ENCODE results near the gene CA14.

The CA14 gene

GRCh38 chr1:150237746-150238145 lies 19.8 kb upstream of the CA14 start:
- TF ChIP-seq, protein P1, sequence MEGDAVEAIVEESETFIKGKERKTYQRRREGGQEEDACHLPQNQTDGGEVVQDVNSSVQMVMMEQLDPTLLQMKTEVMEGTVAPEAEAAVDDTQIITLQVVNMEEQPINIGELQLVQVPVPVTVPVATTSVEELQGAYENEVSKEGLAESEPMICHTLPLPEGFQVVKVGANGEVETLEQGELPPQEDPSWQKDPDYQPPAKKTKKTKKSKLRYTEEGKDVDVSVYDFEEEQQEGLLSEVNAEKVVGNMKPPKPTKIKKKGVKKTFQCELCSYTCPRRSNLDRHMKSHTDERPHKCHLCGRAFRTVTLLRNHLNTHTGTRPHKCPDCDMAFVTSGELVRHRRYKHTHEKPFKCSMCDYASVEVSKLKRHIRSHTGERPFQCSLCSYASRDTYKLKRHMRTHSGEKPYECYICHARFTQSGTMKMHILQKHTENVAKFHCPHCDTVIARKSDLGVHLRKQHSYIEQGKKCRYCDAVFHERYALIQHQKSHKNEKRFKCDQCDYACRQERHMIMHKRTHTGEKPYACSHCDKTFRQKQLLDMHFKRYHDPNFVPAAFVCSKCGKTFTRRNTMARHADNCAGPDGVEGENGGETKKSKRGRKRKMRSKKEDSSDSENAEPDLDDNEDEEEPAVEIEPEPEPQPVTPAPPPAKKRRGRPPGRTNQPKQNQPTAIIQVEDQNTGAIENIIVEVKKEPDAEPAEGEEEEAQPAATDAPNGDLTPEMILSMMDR (IDR thresholded peaks at IDR 0.05; ENCODE audit: control insufficient read depth, insufficient read depth, low read depth, low read length, missing control alignments): no peak
- no peak for DNase-seq (ENCODE audit: low read depth)
- no peak overlapping the region for H3K4me3 ChIP-seq (ENCODE audit: control insufficient read depth, low read depth, low read length)

DNA sequence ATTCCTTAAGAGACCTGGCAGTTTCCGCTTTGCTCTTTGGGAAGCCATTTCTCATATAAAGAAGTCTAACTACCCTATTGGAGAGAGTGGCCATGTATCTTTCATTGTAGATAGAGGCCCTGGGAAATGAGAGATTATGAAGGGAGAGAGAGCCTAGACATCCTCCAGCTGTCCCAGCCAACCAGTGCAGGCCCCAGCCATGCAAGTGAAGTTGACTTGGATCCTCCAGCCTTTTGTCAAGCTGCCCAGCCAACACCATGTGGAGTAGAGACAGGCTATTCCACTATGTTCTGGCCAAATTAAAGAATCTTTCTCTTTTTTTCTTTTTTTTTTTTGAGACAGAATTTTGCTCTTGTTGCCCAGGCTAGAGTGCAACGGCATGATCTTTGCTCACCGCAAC lies 14.6 kb upstream of the CA14 start:
- DNase-seq (ENCODE audit: low read depth): no peak
- TF ChIP-seq, protein P1 (IDR thresholded peaks at IDR 0.05; ENCODE audit: control insufficient read depth, insufficient read depth, low read depth, low read length, missing control alignments): no peak
- no peak overlapping the region for H3K4me3 ChIP-seq (ENCODE audit: control insufficient read depth, low read depth, low read length)

DNA sequence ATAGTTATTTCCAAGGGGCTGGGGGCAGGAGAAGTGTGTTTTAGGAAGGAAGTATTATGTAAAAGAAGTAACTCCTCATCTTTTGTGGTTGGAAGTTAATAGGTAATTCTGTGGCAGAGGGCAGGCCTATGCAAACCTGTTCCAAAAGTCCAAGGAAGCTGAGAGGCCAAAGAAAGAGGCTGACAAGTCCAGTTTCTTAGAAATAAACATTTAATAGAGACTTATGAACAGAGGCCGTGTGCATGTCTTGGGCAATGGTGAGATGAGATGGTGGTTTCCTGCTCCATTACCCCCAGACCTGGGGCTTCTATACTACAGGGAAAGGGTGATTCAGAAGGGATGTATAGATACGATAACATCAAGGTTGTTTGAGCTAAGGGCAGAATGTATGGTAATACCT lies 7.6 kb upstream of the CA14 start:
- DNase-seq (ENCODE audit: low read depth): no peak
- TF ChIP-seq, protein P1 (IDR thresholded peaks at IDR 0.05; ENCODE audit: control insufficient read depth, insufficient read depth, low read depth, low read length, missing control alignments): no peak
- H3K4me3 ChIP-seq (ENCODE audit: control insufficient read depth, low read depth, low read length): no peak overlapping the region

GRCh38 chr1:150256198-150256553 lies 1.4 kb upstream of the CA14 start:
- no peak for DNase-seq (ENCODE audit: low read depth)
- H3K4me3 ChIP-seq (ENCODE audit: control insufficient read depth, low read depth, low read length): no peak overlapping the region
- TF ChIP-seq, protein P1 (IDR thresholded peaks at IDR 0.05; ENCODE audit: control insufficient read depth, insufficient read depth, low read depth, low read length, missing control alignments): no peak

DNA sequence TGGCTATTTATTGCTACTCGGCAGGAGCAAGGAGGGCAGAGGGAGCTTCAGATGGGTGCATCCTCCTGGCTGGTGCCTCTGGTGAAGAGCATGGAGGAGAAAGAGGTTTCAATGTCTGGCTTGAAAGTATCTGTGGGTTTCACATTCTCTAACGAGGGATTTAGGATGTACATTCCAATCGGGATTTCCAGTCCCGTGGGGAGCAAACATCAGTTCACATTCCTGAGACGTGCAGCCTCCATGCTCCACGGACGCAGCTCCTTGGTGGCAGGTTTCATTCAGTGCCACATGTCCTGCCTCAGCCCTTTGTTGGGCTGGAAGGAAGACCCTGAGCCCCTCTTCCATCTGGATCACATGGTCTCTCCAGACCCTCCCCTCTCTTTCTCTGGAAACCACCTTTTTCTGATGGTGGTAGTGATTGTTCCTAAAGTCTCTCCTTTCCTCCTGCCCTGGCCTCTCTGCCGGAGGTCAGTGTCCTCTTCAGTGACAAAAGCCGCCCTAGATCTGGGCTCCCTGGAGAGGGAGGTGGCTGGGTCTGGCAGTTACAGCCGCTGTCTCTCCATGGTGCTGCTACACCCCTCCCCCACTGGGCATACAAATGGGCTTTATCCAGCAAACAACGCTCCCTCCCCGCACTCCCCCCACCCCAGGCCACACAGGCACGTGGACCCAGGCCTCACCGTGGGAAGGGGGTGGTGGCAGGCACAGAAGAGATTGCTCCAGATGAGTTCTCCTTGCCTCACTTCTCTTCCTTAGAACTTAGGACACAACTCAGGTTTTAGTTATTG lies 826 bp upstream of the CA14 start:
- DNase-seq (ENCODE audit: low read depth): no peak
- TF ChIP-seq, protein P1 (IDR thresholded peaks at IDR 0.05; ENCODE audit: control insufficient read depth, insufficient read depth, low read depth, low read length, missing control alignments): no peak
- no peak overlapping the region for H3K4me3 ChIP-seq (ENCODE audit: control insufficient read depth, low read depth, low read length)

GRCh38 chr1:150259217-150259616 lies 1.6 kb downstream of the CA14 start:
- TF ChIP-seq, protein P1 (IDR thresholded peaks at IDR 0.05; ENCODE audit: control insufficient read depth, insufficient read depth, low read depth, low read length, missing control alignments): no peak
- no peak for DNase-seq (ENCODE audit: low read depth)
- no peak overlapping the region for H3K4me3 ChIP-seq (ENCODE audit: control insufficient read depth, low read depth, low read length)
